WERI-Rb-1 (cell line): ENCODE data around the gene MMP2.

Experiments used
- DNase-seq: peaks from one replicate; pipeline ENCODE4 v3.0.0-alpha.2; 2020
- H3K27ac ChIP-seq: fragments of 250-450 bp; sonication (Bioruptor Pico); 2 replicates; pipeline ENCODE4 v1.5.1; 2020; ENCODE audit warnings: mild to moderate bottlenecking, moderate library complexity
- H3K27me3 ChIP-seq: fragments of 250-450 bp; sonication (Bioruptor Pico); 2 replicates; pipeline ENCODE4 v1.5.1; 2021; ENCODE audit warnings: mild to moderate bottlenecking, low read depth, moderate library complexity; ENCODE audit not compliant: insufficient read depth, severe bottlenecking
- H3K36me3 ChIP-seq: fragments of 250-450 bp; sonication (Bioruptor Pico); 2 replicates; pipeline ENCODE4 v1.5.1; 2020; ENCODE audit warnings: mild to moderate bottlenecking, moderate library complexity
- H3K4me3 ChIP-seq: 2 replicates; pipeline ENCODE4 v1.5.1; 2011; ENCODE audit warnings: low read depth, mild to moderate bottlenecking, control low read depth, low read length
- H3K9me3 ChIP-seq: fragments of 250-450 bp; sonication (Bioruptor Pico); 2 replicates; pipeline ENCODE4 v1.5.1; 2021; ENCODE audit warnings: mild to moderate bottlenecking, moderate library complexity; ENCODE audit not compliant: severe bottlenecking
- TF ChIP-seq, protein P1 (sequence below): IDR thresholded peaks from 2 replicates; pipeline ENCODE4 v1.5.1; 2011; ENCODE audit warnings: low read depth, mild to moderate bottlenecking, control low read depth, inconsistent platforms, low read length

The MMP2 gene

GRCh38 chr16:55465077-55465896 is 13.7 kb upstream of the MMP2 start:
- H3K27me3 ChIP-seq, result no peaks in the 10 kb centered on the region
- H3K27ac ChIP-seq, result no peak overlapping the region
- TF ChIP-seq, protein P1, sequence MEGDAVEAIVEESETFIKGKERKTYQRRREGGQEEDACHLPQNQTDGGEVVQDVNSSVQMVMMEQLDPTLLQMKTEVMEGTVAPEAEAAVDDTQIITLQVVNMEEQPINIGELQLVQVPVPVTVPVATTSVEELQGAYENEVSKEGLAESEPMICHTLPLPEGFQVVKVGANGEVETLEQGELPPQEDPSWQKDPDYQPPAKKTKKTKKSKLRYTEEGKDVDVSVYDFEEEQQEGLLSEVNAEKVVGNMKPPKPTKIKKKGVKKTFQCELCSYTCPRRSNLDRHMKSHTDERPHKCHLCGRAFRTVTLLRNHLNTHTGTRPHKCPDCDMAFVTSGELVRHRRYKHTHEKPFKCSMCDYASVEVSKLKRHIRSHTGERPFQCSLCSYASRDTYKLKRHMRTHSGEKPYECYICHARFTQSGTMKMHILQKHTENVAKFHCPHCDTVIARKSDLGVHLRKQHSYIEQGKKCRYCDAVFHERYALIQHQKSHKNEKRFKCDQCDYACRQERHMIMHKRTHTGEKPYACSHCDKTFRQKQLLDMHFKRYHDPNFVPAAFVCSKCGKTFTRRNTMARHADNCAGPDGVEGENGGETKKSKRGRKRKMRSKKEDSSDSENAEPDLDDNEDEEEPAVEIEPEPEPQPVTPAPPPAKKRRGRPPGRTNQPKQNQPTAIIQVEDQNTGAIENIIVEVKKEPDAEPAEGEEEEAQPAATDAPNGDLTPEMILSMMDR, result peak; percentile 93
- peak; percentile 84 for DNase-seq
- H3K9me3 ChIP-seq, result no peaks in the 10 kb centered on the region
- H3K36me3 ChIP-seq, result no peaks in the 10 kb centered on the region
- H3K4me3 ChIP-seq, result no peak overlapping the region

GRCh38 chr16:55466209-55466608 is 12.8 kb upstream of the MMP2 start:
- Histone ChIP-seq H3K27ac (no peak overlapping the region), H3K36me3 (no peaks in the 10 kb centered on the region), H3K9me3 (no peaks in the 10 kb centered on the region), H3K27me3 (no peaks in the 10 kb centered on the region), H3K4me3 (no peak overlapping the region)
- TF ChIP-seq, protein P1, result no peak
- DNase-seq, result no peak

DNA sequence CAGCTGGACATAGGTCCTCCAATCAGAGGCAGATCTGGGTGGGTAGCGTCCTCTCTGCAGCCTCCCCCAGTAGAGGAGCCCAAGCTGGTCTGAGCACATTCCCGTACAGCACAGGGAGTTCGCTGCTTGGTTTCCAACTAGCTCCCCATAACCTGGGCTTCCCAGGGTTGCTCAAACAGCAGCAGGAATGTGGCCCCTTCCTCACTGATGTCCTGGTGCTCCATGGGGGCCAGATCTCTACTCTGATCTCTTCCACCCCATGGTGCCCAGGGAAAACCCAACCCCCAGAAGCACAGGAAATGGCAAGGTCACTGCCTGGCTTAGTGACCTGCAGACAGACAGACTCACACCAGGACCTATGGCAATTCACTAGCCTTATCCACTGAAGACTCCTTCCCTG is 11.1 kb upstream of the MMP2 start:
- H3K36me3 ChIP-seq, result no peaks in the 10 kb centered on the region
- no peaks in the 10 kb centered on the region for H3K27me3 ChIP-seq
- TF ChIP-seq, protein P1, result no peak
- DNase-seq, result no peak
- H3K27ac ChIP-seq, result no peak overlapping the region
- H3K9me3 ChIP-seq, result no peaks in the 10 kb centered on the region
- no peak overlapping the region for H3K4me3 ChIP-seq

DNA sequence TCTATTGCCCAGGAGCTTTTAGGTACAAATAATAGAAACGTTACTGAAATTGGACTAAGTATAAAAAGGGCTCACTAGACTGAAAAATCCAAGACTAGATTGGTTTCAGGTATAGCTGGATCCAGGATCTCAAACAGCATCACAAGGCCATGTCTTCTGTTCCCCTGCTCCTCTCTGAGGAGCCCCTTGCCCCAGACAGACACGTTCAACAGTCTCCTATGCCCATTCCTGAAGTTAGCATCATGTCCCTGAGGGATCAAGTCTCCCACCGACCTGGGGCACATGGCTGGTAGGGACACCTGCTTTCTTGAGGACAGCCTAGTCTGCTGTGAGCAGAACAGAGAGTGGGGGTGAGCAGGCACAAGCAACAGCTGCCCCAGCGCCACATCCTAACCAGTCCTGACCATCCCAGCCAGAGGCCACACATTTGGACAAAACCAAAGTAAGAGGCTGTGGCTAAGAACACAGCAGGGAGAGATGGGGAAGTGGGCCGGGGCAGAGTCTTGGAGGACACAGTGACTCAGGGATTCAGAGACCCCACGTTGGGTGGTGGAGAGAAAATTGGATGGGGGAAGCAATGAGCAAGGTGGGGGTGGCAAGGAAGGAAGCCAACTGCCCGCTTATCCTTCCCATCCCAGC is 10.5 kb upstream of the MMP2 start:
- H3K4me3 ChIP-seq, result no peak overlapping the region
- no peak for DNase-seq
- H3K27ac ChIP-seq, result no peak overlapping the region
- no peaks in the 10 kb centered on the region for H3K27me3 ChIP-seq
- H3K9me3 ChIP-seq, result no peaks in the 10 kb centered on the region
- TF ChIP-seq, protein P1, result no peak
- no peaks in the 10 kb centered on the region for H3K36me3 ChIP-seq

DNA sequence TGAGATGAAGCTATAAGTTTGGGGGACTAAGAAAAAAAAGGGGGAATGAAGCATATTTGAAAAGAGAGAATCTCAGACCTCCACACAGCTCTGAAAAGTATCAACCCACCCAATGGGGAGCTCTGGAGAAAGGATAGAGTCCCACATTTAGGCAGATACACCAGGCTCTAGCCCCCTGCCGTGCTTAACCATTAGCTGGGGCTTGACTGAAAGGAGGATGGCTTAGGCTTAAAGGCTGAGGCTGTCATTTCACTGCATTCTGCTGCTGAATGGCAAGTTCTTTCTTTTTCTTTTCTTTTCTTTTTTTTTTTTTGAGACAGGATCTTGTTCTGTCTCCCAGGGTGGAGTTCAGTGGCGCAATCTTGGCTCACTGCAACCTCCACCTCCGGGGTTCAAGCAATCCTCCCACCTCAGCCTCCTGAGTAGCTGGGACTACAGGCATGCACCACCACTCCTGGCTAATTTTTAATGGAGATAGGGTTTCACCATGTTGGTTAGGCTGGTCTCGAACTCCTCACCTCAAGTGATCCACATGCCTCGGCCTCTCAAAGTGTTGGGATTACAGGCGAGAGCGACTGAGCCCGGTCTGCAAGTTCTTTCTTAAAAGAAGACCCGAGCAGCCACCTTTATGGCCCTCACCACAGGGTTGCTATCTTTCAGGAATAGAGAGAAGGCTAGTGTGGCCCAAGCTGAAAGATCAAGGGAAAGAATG is 9.0 kb upstream of the MMP2 start:
- no peaks in the 10 kb centered on the region for H3K9me3 ChIP-seq
- H3K36me3 ChIP-seq, result no peaks in the 10 kb centered on the region
- peak overlapping the region; percentile 36 for H3K27ac ChIP-seq
- H3K27me3 ChIP-seq, result no peaks in the 10 kb centered on the region
- TF ChIP-seq, protein P1, result no peak
- no peak overlapping the region for H3K4me3 ChIP-seq
- peak; percentile 27 for DNase-seq
